H1 (cell line): ENCODE data around the gene SYNPR.

Source experiments
- CBX8 ChIP-seq: fragments of 300-800, 300-1000 bp; sonication (generic); IDR thresholded peaks from 2 replicates; pipeline ENCODE4 v1.7.1; 2016; ENCODE audit warnings: low read depth, low read length, borderline replicate concordance
- EZH2 ChIP-seq: fragments of 200-600 bp; sonication (generic); IDR thresholded peaks from 2 replicates; pipeline ENCODE4 v1.7.1; 2012; ENCODE audit warnings: low read depth, mild to moderate bottlenecking, moderate library complexity, low read length, inconsistent platforms; ENCODE audit not compliant: severe bottlenecking
- GTF2F1 ChIP-seq: IDR thresholded peaks from 2 replicates; pipeline ENCODE4 v1.6.1; 2012; ENCODE audit warnings: low read depth, low read length, improper control_type of control experiment, borderline replicate concordance
- HDAC6 ChIP-seq: IDR thresholded peaks from one replicate; pipeline ENCODE4 v1.7.1; 2012; ENCODE audit warnings: low read depth, mild to moderate bottlenecking, inconsistent platforms, low read length, moderate library complexity
- JUND ChIP-seq: IDR thresholded peaks from 2 replicates; pipeline ENCODE4 v1.6.1; 2011; ENCODE audit warnings: mild to moderate bottlenecking, improper control_type of control experiment, low read length
- MAFK ChIP-seq: IDR thresholded peaks from 2 replicates; pipeline ENCODE4 v1.6.1; 2012; ENCODE audit warnings: low read depth, mild to moderate bottlenecking, improper control_type of control experiment, low read length
- POLR2A ChIP-seq, 2 experiments: IDR thresholded peaks; 1 replicate in 1 of 2; 2 replicates in 1 of 2; pipeline ENCODE4 v1.6.1; 2011; ENCODE audit warnings: low read depth in 2 of 2, low read length in 2 of 2, mild to moderate bottlenecking in 2 of 2; ENCODE audit errors: control extremely low read depth in 1 of 2
- RBBP5 ChIP-seq: IDR thresholded peaks from 2 replicates; pipeline ENCODE4 v1.7.1; 2012; ENCODE audit warnings: low read depth, mild to moderate bottlenecking, inconsistent platforms, low read length, moderate library complexity, borderline replicate concordance
- RFX5 ChIP-seq: IDR thresholded peaks from 2 replicates; pipeline ENCODE4 v1.6.1; 2011; ENCODE audit warnings: low read depth, low read length, improper control_type of control experiment, borderline replicate concordance
- SAP30 ChIP-seq: fragments of 300-600 bp; sonication (generic); IDR thresholded peaks from 2 replicates; pipeline ENCODE4 v1.7.1; 2012; ENCODE audit warnings: low read length, moderate library complexity, mild to moderate bottlenecking, inconsistent platforms; ENCODE audit not compliant: insufficient read depth, insufficient replicate concordance
- YY1 ChIP-seq: IDR thresholded peaks from 2 replicates; pipeline ENCODE4 v1.6.1; 2011; ENCODE audit warnings: low read depth, mild to moderate bottlenecking, low read length
- ZNF274 ChIP-seq: IDR thresholded peaks from 2 replicates; pipeline ENCODE4 v1.7.0; 2012; ENCODE audit warnings: low read length, borderline replicate concordance; ENCODE audit errors: extremely low read depth
- TF ChIP-seq, protein P1 (sequence below), 3 experiments: IDR thresholded peaks; 1 replicate in 2 of 3; 2 replicates in 1 of 3; pipeline versions ENCODE4 v1.5.1 to v1.6.1; 2011; ENCODE audit warnings: low read length in 3 of 3, mild to moderate bottlenecking in 3 of 3, inconsistent platforms in 2 of 3, low read depth in 1 of 3, moderate library complexity in 1 of 3; ENCODE audit not compliant: insufficient read depth in 1 of 3; ENCODE audit errors: control extremely low read depth in 1 of 3
- TF ChIP-seq, protein P2 (sequence below): IDR thresholded peaks from 2 replicates; pipeline ENCODE4 v1.6.1; 2012; ENCODE audit warnings: inconsistent platforms

DNA sequence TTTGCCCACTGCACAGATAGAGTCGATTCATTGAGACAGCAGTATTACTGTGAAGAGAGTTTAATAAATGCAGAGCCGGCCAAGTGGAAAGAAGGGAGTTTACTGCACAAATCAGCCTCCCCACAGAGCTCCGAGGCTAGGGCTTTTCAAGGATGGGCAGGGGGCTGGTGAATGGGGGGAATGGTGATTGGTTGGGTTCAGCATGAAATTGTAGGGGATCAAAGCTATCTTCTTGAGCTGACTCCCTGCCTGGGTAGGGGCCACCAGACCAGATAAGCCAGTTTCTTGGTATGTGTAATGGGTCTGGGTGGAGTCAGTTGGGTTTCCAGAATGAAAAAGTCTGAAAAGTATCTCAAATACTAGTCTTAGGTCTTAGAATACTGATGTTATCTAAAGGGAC, 66.6 kb downstream of the SYNPR start:
- TF ChIP-seq HDAC6 (no peak), RBBP5 (no peak), JUND (no peak), POLR2A (IDR thresholded peaks at IDR 0.05; ENCODE audit: control extremely low read depth in 1 of 2, low read depth in 2 of 2, low read length in 2 of 2) (no peak), MAFK (no peak), CBX8 (no peak), EZH2 (no peak), RFX5 (no peak), ZNF274 (no peak), SAP30 (no peak), GTF2F1 (no peak), YY1 (no peak)
- TF ChIP-seq, protein P1, sequence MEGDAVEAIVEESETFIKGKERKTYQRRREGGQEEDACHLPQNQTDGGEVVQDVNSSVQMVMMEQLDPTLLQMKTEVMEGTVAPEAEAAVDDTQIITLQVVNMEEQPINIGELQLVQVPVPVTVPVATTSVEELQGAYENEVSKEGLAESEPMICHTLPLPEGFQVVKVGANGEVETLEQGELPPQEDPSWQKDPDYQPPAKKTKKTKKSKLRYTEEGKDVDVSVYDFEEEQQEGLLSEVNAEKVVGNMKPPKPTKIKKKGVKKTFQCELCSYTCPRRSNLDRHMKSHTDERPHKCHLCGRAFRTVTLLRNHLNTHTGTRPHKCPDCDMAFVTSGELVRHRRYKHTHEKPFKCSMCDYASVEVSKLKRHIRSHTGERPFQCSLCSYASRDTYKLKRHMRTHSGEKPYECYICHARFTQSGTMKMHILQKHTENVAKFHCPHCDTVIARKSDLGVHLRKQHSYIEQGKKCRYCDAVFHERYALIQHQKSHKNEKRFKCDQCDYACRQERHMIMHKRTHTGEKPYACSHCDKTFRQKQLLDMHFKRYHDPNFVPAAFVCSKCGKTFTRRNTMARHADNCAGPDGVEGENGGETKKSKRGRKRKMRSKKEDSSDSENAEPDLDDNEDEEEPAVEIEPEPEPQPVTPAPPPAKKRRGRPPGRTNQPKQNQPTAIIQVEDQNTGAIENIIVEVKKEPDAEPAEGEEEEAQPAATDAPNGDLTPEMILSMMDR (IDR thresholded peaks at IDR 0.05; ENCODE audit: control extremely low read depth in 1 of 3, insufficient read depth in 1 of 3, low read depth in 1 of 3, low read length in 3 of 3) = no peak
- TF ChIP-seq, protein P2, sequence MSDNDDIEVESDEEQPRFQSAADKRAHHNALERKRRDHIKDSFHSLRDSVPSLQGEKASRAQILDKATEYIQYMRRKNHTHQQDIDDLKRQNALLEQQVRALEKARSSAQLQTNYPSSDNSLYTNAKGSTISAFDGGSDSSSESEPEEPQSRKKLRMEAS = no peak
